ENCODE data around the gene CACNG5.

Gene CACNG5

GRCh38 chr17:66834919-66835454, at the start of gene CACNG5:
CACNG5 (plus strand) TSS chr17:66835117; CDS start chr17:66877333, 42,216 bp downstream.
- H3K36me3 ChIP-seq (ENCODE audit: low read depth) = no peaks in the 10 kb centered on the region
- no peaks in the 10 kb centered on the region for H3K9me3 ChIP-seq (ENCODE audit: severe bottlenecking)
- no peak within 1 kb of the TSS for H3K27ac ChIP-seq (ENCODE audit: poor library complexity, severe bottlenecking)
- peak; percentile 45; the same call in 1 of the 3 replicates for ATAC-seq (ENCODE audit: low read depth)
- no peak for DNase-seq (ENCODE audit: low spot score)
- no peak within 1 kb of the TSS for H3K4me3 ChIP-seq (ENCODE audit: severe bottlenecking)
- no peaks in the 10 kb centered on the region for H3K4me1 ChIP-seq (ENCODE audit: insufficient read depth, poor library complexity, severe bottlenecking)
- TF ChIP-seq, protein P1, sequence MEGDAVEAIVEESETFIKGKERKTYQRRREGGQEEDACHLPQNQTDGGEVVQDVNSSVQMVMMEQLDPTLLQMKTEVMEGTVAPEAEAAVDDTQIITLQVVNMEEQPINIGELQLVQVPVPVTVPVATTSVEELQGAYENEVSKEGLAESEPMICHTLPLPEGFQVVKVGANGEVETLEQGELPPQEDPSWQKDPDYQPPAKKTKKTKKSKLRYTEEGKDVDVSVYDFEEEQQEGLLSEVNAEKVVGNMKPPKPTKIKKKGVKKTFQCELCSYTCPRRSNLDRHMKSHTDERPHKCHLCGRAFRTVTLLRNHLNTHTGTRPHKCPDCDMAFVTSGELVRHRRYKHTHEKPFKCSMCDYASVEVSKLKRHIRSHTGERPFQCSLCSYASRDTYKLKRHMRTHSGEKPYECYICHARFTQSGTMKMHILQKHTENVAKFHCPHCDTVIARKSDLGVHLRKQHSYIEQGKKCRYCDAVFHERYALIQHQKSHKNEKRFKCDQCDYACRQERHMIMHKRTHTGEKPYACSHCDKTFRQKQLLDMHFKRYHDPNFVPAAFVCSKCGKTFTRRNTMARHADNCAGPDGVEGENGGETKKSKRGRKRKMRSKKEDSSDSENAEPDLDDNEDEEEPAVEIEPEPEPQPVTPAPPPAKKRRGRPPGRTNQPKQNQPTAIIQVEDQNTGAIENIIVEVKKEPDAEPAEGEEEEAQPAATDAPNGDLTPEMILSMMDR (IDR thresholded peaks at IDR 0.05; ENCODE audit: poor library complexity, severe bottlenecking) = no peak
- H3K27me3 ChIP-seq (ENCODE audit: insufficient read depth, poor library complexity, severe bottlenecking) = peaks cover 45% of the 10 kb centered on the region

- ATAC-seq (ENCODE audit: low read depth) = no peak
- DNase-seq (ENCODE audit: low spot score) = no peak
- TF ChIP-seq, protein P1 (IDR thresholded peaks at IDR 0.05; ENCODE audit: poor library complexity, severe bottlenecking) = no peak
- Histone ChIP-seq H3K9me3 (ENCODE audit: severe bottlenecking) (no peaks in the 10 kb centered on the region), H3K4me3 (ENCODE audit: severe bottlenecking) (no peak overlapping the region), H3K27ac (ENCODE audit: poor library complexity, severe bottlenecking) (no peak overlapping the region), H3K4me1 (ENCODE audit: insufficient read depth, poor library complexity, severe bottlenecking) (no peaks in the 10 kb centered on the region), H3K27me3 (ENCODE audit: insufficient read depth, poor library complexity, severe bottlenecking) (no peaks in the 10 kb centered on the region), H3K36me3 (ENCODE audit: low read depth) (no peaks in the 10 kb centered on the region)
Observed at GRCh38 chr17:66786107-66786506, 48.8 kb upstream of the CACNG5 start.

DNA sequence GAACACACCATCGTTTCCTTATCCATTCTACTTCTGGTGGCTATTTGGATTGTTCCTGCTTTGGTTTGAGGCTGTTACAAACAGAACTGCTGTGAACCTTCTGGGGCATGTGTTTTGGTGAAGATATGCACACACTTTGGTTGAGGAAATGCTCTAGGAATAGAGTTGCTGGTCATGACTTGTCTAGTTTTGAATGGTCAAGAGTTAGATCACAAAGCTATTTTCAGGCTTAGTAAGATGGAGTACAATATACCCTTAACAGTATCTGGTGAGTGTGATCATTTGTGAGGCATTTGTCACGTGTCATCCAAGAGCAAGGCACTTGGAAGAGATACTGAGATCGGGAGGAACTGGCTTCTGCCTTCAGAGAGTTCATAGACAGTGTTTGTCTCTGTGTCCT, 47.0 kb upstream of the CACNG5 start:
- H3K36me3 ChIP-seq (ENCODE audit: low read depth) = no peaks in the 10 kb centered on the region
- DNase-seq (ENCODE audit: low spot score) = no peak
- no peak overlapping the region for H3K4me3 ChIP-seq (ENCODE audit: severe bottlenecking)
- H3K9me3 ChIP-seq (ENCODE audit: severe bottlenecking) = no peaks in the 10 kb centered on the region
- no peaks in the 10 kb centered on the region for H3K27me3 ChIP-seq (ENCODE audit: insufficient read depth, poor library complexity, severe bottlenecking)
- no peaks in the 10 kb centered on the region for H3K4me1 ChIP-seq (ENCODE audit: insufficient read depth, poor library complexity, severe bottlenecking)
- no peak for ATAC-seq (ENCODE audit: low read depth)
- TF ChIP-seq, protein P1 (IDR thresholded peaks at IDR 0.05; ENCODE audit: poor library complexity, severe bottlenecking) = no peak
- no peak overlapping the region for H3K27ac ChIP-seq (ENCODE audit: poor library complexity, severe bottlenecking)

- no peak overlapping the region for H3K4me3 ChIP-seq (ENCODE audit: severe bottlenecking)
- H3K27ac ChIP-seq (ENCODE audit: poor library complexity, severe bottlenecking) = no peak overlapping the region
- H3K27me3 ChIP-seq (ENCODE audit: insufficient read depth, poor library complexity, severe bottlenecking) = no peaks in the 10 kb centered on the region
- ATAC-seq (ENCODE audit: low read depth) (no peak), DNase-seq (ENCODE audit: low spot score) (no peak)
- H3K4me1 ChIP-seq (ENCODE audit: insufficient read depth, poor library complexity, severe bottlenecking) = no peaks in the 10 kb centered on the region
- H3K36me3 ChIP-seq (ENCODE audit: low read depth) = no peaks in the 10 kb centered on the region
- TF ChIP-seq, protein P1 (IDR thresholded peaks at IDR 0.05; ENCODE audit: poor library complexity, severe bottlenecking) = no peak
- H3K9me3 ChIP-seq (ENCODE audit: severe bottlenecking) = no peaks in the 10 kb centered on the region
Observed at GRCh38 chr17:66789093-66789492, 45.8 kb upstream of the CACNG5 start.

GRCh38 chr17:66789961-66790437, 44.9 kb upstream of the CACNG5 start:
- no peak for DNase-seq (ENCODE audit: low spot score)

More at GRCh38 chr17:66789961-66790437, 44.9 kb upstream of the CACNG5 start:
- Histone ChIP-seq H3K4me1 (ENCODE audit: insufficient read depth, poor library complexity, severe bottlenecking) (no peaks in the 10 kb centered on the region), H3K9me3 (ENCODE audit: severe bottlenecking) (no peaks in the 10 kb centered on the region), H3K27ac (ENCODE audit: poor library complexity, severe bottlenecking) (no peak overlapping the region), H3K4me3 (ENCODE audit: severe bottlenecking) (no peak overlapping the region), H3K36me3 (ENCODE audit: low read depth) (no peaks in the 10 kb centered on the region), H3K27me3 (ENCODE audit: insufficient read depth, poor library complexity, severe bottlenecking) (no peaks in the 10 kb centered on the region)
- no peak for ATAC-seq (ENCODE audit: low read depth)
- TF ChIP-seq, protein P1 (IDR thresholded peaks at IDR 0.05; ENCODE audit: poor library complexity, severe bottlenecking) = no peak
